ENCODE measurements around the gene PRSS12. TPM values are rescaled to one million over a fixed set of nuclear protein-coding genes. Genes with fewer than 3 reads are reported as not detected.
A peak's percentile ranks its signal among the peaks of the same experiment; 100 is the strongest.

PRSS12 gene
- total RNA-seq, 1 experiment from 2014 or later: 14.1 TPM

GRCh38 chr4:118284169-118284568 lies 68.6 kb downstream of the PRSS12 start:
- H3K27ac Mint-ChIP-seq: no peak overlapping the region
- no peak for ATAC-seq
- no peak for DNase-seq (ENCODE audit: low spot score)
- H3K4me1 Mint-ChIP-seq: peaks cover 21% of the 10 kb centered on the region
- H3K36me3 Mint-ChIP-seq: peaks cover 21% of the 10 kb centered on the region
- ChIA-PET POLR2A (no interaction called here), CTCF (interaction anchor here (1.0 to 2.3 kb wide), 2 partner anchors 13 to 69 kb away, joined by 6 to 16 read pairs; partner anchors contain the start of gene PRSS12)
- no peaks in the 10 kb centered on the region for H3K27me3 Mint-ChIP-seq (ENCODE audit: low read depth)
- no peak for TF ChIP-seq ESRRA (CRISPR knock-in tag; IDR thresholded peaks at IDR 0.05; ENCODE audit: borderline replicate concordance)
- no peak overlapping the region for H3K4me3 Mint-ChIP-seq
- H3K9me3 Mint-ChIP-seq: no peaks in the 10 kb centered on the region

- DNase-seq (ENCODE audit: low spot score) (no peak), ATAC-seq (peak; percentile 0; the same call in 1 of the 2 replicates)
- Mint-ChIP-seq H3K27ac (peak overlapping the region; percentile 15; the same call in 1 of the 2 replicates), H3K4me3 (no peak overlapping the region), H3K9me3 (no peaks in the 10 kb centered on the region), H3K27me3 (ENCODE audit: low read depth) (no peaks in the 10 kb centered on the region; the same call in 1 of the 2 replicates), H3K36me3 (peaks cover 28% of the 10 kb centered on the region), H3K4me1 (peaks cover 25% of the 10 kb centered on the region)
- TF ChIP-seq MYBL2 (CRISPR knock-in tag; IDR thresholded peaks at IDR 0.05): no peak
- TF ChIP-seq GRHL2 (CRISPR knock-in tag; IDR thresholded peaks at IDR 0.05; ENCODE audit: insufficient replicate concordance, severe bottlenecking): no peak
- TF ChIP-seq ZBTB21 (CRISPR knock-in tag; IDR thresholded peaks at IDR 0.05; ENCODE audit: borderline replicate concordance): no peak
- TF ChIP-seq JAZF1 (CRISPR knock-in tag; IDR thresholded peaks at IDR 0.05): no peak
- TF ChIP-seq TEAD4 (CRISPR knock-in tag; IDR thresholded peaks at IDR 0.05): no peak
- TF ChIP-seq ZNF396 (CRISPR knock-in tag; IDR thresholded peaks at IDR 0.05; ENCODE audit: borderline replicate concordance): no peak
- no peak for TF ChIP-seq EMX1 (CRISPR knock-in tag; IDR thresholded peaks at IDR 0.05)
- no peak for TF ChIP-seq ELF4 (CRISPR knock-in tag; IDR thresholded peaks at IDR 0.05; ENCODE audit: low read depth)
- TF ChIP-seq ZNF671 (CRISPR knock-in tag; IDR thresholded peaks at IDR 0.05): no peak
- no peak for TF ChIP-seq ZNF121 (CRISPR knock-in tag; IDR thresholded peaks at IDR 0.05)
- TF ChIP-seq USF1 (CRISPR knock-in tag; IDR thresholded peaks at IDR 0.05): no peak
- TF ChIP-seq ZSCAN18 (CRISPR knock-in tag; IDR thresholded peaks at IDR 0.05): no peak
- TF ChIP-seq ZNF423 (CRISPR knock-in tag; IDR thresholded peaks at IDR 0.05): no peak
- TF ChIP-seq HMGXB4 (CRISPR knock-in tag; IDR thresholded peaks at IDR 0.05): no peak
- TF ChIP-seq TEAD1 (CRISPR knock-in tag; IDR thresholded peaks at IDR 0.05): no peak
- TF ChIP-seq CTCF (IDR thresholded peaks at IDR 0.05): no peak
- ChIA-PET POLR2A (no interaction called here), CTCF (interaction anchor here (2.3 kb wide), 1 partner anchor 70 kb away, joined by 16 read pairs; the partner anchor contains the start of gene PRSS12)
These were observed 70.1 kb downstream of the PRSS12 start for GRCh38 chr4:118282692-118283091.

All from WTC11 (cell line).